SK-N-SH treated with all-trans-retinoic acid at 6 μM for 48 hours (cell line): ENCODE results near the gene ARHGAP12.

Source experiments
- ATAC-seq: fragments of 200-7000 bp; cut with Tn5 transposase; 3 replicates; pipeline ENCODE4 v1.9.1; 2020; ENCODE audit warnings: mild to moderate bottlenecking, moderate library complexity
- ARNTL ChIP-seq: fragments of 450-650 bp; formaldehyde crosslinking; IDR thresholded peaks from 2 replicates; pipeline ENCODE4 v1.5.0; 2020; ENCODE audit warnings: low read depth, mild to moderate bottlenecking, moderate library complexity, borderline replicate concordance
- CSDC2 ChIP-seq: fragments of 250-450 bp; sonication (Bioruptor Pico); IDR thresholded peaks from 2 replicates; pipeline ENCODE4 v1.5.0; 2020; ENCODE audit warnings: mild to moderate bottlenecking, moderate library complexity
- ESRRG ChIP-seq: fragments of 250-450 bp; sonication (Bioruptor Pico); IDR thresholded peaks from 2 replicates; pipeline ENCODE4 v1.6.1; 2021; ENCODE audit warnings: mild to moderate bottlenecking
- GLIS3 ChIP-seq: fragments of 250-450 bp; sonication (Bioruptor Pico); IDR thresholded peaks from 2 replicates; pipeline ENCODE4 v1.5.0; 2020; ENCODE audit warnings: mild to moderate bottlenecking, moderate library complexity
- ISL1 ChIP-seq: fragments of 250-450 bp; sonication (Bioruptor Pico); IDR thresholded peaks from 2 replicates; pipeline ENCODE4 v2.1.2; 2022; ENCODE audit warnings: mild to moderate bottlenecking, moderate library complexity
- OSR1 ChIP-seq: fragments of 250-450 bp; sonication (Bioruptor Pico); IDR thresholded peaks from 2 replicates; pipeline ENCODE4 v1.8.0; 2022; ENCODE audit warnings: moderate library complexity, mild to moderate bottlenecking, inconsistent platforms
- PATZ1 ChIP-seq: fragments of 250-450 bp; sonication (Bioruptor Pico); IDR thresholded peaks from 2 replicates; pipeline ENCODE4 v1.8.0; 2020; ENCODE audit warnings: mild to moderate bottlenecking, moderate library complexity, borderline replicate concordance
- POU6F1 ChIP-seq: fragments of 250-450 bp; sonication (Bioruptor Pico); IDR thresholded peaks from 2 replicates; pipeline ENCODE4 v1.8.0; 2021; ENCODE audit warnings: low read depth, mild to moderate bottlenecking, moderate library complexity, borderline replicate concordance
- PPARA ChIP-seq: fragments of 250-450 bp; sonication (Bioruptor Pico); IDR thresholded peaks from 2 replicates; pipeline ENCODE4 v1.5.0; 2020; ENCODE audit warnings: mild to moderate bottlenecking, borderline replicate concordance
- RARB ChIP-seq: fragments of 250-450 bp; sonication (Bioruptor Pico); IDR thresholded peaks from 2 replicates; pipeline ENCODE4 v1.8.0; 2021; ENCODE audit warnings: mild to moderate bottlenecking, moderate library complexity
- SNAI2 ChIP-seq: fragments of 250-450 bp; sonication (Bioruptor Pico); IDR thresholded peaks from 2 replicates; pipeline ENCODE4 v1.5.0; 2020; ENCODE audit warnings: mild to moderate bottlenecking, moderate library complexity
- TCF4 ChIP-seq: fragments of 250-450 bp; sonication (Bioruptor Pico); IDR thresholded peaks from 2 replicates; pipeline ENCODE4 v1.8.0; 2021; ENCODE audit warnings: mild to moderate bottlenecking, moderate library complexity, borderline replicate concordance
- TOX ChIP-seq: fragments of 250-450 bp; sonication (Bioruptor Pico); IDR thresholded peaks from 2 replicates; pipeline ENCODE4 v1.8.0; 2021; ENCODE audit warnings: mild to moderate bottlenecking, moderate library complexity, borderline replicate concordance
- ZC3H10 ChIP-seq: fragments of 250-450 bp; sonication (Bioruptor Pico); IDR thresholded peaks from 2 replicates; pipeline ENCODE4 v1.5.1; 2021; ENCODE audit warnings: mild to moderate bottlenecking, moderate library complexity
- ZFP3 ChIP-seq: fragments of 250-450 bp; sonication (Bioruptor Pico); IDR thresholded peaks from 2 replicates; pipeline ENCODE4 v1.5.0; 2020; ENCODE audit warnings: mild to moderate bottlenecking, moderate library complexity
- ZFP30 ChIP-seq: fragments of 450-650 bp; formaldehyde crosslinking; IDR thresholded peaks from 2 replicates; pipeline ENCODE4 v1.5.0; 2022; ENCODE audit warnings: mild to moderate bottlenecking, moderate library complexity
- ZNF565 ChIP-seq: fragments of 450-650 bp; formaldehyde crosslinking; conservative IDR thresholded peaks from 2 replicates; pipeline ENCODE4 v1.5.0; 2020; ENCODE audit warnings: low read depth, mild to moderate bottlenecking, moderate library complexity
- ZNF70 ChIP-seq: fragments of 450-650 bp; formaldehyde crosslinking; IDR thresholded peaks from 2 replicates; pipeline ENCODE4 v1.5.0; 2020; ENCODE audit warnings: mild to moderate bottlenecking, moderate library complexity
- ZNF8 ChIP-seq: fragments of 450-650 bp; formaldehyde crosslinking; IDR thresholded peaks from 2 replicates; pipeline ENCODE4 v1.5.0; 2020; ENCODE audit warnings: mild to moderate bottlenecking, moderate library complexity
- TF ChIP-seq, protein P1 (sequence below): fragments of 250-450 bp; sonication (Bioruptor Pico); IDR thresholded peaks from 2 replicates; pipeline ENCODE4 v1.5.0; 2020; ENCODE audit warnings: mild to moderate bottlenecking, moderate library complexity
- TF ChIP-seq, protein P2 (sequence below): fragments of 250-450 bp; sonication (Bioruptor Pico); IDR thresholded peaks from 2 replicates; pipeline ENCODE4 v1.5.1; 2020; ENCODE audit warnings: low read depth, mild to moderate bottlenecking, moderate library complexity

The ARHGAP12 gene

DNA sequence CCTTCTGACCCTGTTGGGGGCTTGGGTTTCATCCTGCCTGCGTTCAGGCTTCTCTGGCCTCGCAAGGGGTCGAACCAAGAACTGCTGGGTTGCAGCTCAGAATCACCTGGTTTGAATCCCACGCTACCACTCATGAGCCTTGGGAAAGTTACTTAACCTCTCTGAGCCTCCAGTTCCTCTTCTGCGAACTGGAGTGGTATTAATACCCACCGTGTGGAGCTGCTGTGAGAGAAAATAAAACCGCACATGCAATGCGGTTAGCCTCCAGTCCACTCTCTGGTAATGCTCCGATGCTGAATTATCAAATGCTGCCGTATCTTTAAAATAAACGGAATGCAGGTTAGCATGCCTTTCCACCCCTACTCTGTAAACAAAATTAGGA, 171.9 kb downstream of the ARHGAP12 start:
- TF ChIP-seq ARNTL (CRISPR knock-in tag) (no peak), ZNF8 (CRISPR knock-in tag) (no peak), ISL1 (CRISPR knock-in tag) (no peak), ZFP30 (CRISPR knock-in tag) (no peak), SNAI2 (CRISPR knock-in tag) (no peak), ZNF565 (CRISPR knock-in tag) (no peak), TCF4 (CRISPR knock-in tag) (no peak), OSR1 (CRISPR knock-in tag) (no peak), PATZ1 (CRISPR knock-in tag) (no peak), CSDC2 (CRISPR knock-in tag) (no peak), RARB (CRISPR knock-in tag) (no peak), ZNF70 (CRISPR knock-in tag) (no peak), ZFP3 (CRISPR knock-in tag) (no peak), ZC3H10 (CRISPR knock-in tag) (no peak), GLIS3 (CRISPR knock-in tag) (no peak), POU6F1 (CRISPR knock-in tag) (no peak), PPARA (CRISPR knock-in tag) (no peak), ESRRG (CRISPR knock-in tag) (no peak)
- TF ChIP-seq, protein P1, sequence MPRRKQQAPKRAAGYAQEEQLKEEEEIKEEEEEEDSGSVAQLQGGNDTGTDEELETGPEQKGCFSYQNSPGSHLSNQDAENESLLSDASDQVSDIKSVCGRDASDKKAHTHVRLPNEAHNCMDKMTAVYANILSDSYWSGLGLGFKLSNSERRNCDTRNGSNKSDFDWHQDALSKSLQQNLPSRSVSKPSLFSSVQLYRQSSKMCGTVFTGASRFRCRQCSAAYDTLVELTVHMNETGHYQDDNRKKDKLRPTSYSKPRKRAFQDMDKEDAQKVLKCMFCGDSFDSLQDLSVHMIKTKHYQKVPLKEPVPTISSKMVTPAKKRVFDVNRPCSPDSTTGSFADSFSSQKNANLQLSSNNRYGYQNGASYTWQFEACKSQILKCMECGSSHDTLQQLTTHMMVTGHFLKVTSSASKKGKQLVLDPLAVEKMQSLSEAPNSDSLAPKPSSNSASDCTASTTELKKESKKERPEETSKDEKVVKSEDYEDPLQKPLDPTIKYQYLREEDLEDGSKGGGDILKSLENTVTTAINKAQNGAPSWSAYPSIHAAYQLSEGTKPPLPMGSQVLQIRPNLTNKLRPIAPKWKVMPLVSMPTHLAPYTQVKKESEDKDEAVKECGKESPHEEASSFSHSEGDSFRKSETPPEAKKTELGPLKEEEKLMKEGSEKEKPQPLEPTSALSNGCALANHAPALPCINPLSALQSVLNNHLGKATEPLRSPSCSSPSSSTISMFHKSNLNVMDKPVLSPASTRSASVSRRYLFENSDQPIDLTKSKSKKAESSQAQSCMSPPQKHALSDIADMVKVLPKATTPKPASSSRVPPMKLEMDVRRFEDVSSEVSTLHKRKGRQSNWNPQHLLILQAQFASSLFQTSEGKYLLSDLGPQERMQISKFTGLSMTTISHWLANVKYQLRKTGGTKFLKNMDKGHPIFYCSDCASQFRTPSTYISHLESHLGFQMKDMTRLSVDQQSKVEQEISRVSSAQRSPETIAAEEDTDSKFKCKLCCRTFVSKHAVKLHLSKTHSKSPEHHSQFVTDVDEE (CRISPR knock-in tag) = no peak
- TF ChIP-seq, protein P2, sequence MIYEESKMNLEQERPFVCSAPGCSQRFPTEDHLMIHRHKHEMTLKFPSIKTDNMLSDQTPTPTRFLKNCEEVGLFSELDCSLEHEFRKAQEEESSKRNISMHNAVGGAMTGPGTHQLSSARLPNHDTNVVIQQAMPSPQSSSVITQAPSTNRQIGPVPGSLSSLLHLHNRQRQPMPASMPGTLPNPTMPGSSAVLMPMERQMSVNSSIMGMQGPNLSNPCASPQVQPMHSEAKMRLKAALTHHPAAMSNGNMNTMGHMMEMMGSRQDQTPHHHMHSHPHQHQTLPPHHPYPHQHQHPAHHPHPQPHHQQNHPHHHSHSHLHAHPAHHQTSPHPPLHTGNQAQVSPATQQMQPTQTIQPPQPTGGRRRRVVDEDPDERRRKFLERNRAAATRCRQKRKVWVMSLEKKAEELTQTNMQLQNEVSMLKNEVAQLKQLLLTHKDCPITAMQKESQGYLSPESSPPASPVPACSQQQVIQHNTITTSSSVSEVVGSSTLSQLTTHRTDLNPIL = no peak
- ATAC-seq = no peak

DNA sequence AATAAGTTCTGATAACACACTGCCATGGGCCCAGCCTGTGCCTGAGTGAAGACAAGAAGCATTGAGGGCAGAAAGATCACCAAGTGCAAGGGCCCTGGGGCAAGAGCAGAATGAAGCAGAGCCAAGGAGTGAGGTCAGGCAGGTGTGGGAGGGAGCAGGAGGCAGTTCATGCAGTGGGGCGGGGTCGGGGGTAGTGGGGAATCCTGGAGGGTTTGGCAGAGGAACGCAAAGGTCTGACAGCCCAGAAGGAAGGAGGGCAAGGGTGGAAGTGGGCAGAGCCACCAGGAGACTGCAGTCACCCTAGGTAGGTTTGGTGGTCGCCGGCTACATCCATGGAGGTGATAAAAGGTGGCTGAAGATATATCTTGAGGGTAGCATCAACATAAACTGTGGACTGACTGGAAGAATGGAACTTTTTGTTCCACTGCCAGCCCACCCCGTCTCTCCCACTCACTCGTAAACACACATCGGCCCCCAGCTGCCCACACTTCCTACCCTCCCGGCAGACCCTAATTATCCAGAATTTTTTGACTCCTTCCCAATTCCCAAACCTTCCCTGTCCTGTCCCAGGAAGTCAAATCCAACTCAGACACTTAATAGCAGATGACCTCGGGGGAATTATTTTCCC, 172.4 kb downstream of the ARHGAP12 start:
- TF ChIP-seq, protein P2 = no peak
- TF ChIP-seq POU6F1 (CRISPR knock-in tag) (no peak), ESRRG (CRISPR knock-in tag) (no peak), GLIS3 (CRISPR knock-in tag) (no peak), TOX (no peak), ZNF70 (CRISPR knock-in tag) (no peak)
- TF ChIP-seq, protein P1 (CRISPR knock-in tag) = no peak
- ATAC-seq = no peak
